Measurements from ENCODE around the gene PRELID3B. TPM values are rescaled to one million over a fixed set of nuclear protein-coding genes. Genes with fewer than 3 reads are reported as not detected.
A peak's percentile ranks its signal among the peaks of the same experiment; 100 is the strongest.

Gene PRELID3B
- total RNA-seq, 1 donor from 2014 or later, result 54.2 TPM

DNA sequence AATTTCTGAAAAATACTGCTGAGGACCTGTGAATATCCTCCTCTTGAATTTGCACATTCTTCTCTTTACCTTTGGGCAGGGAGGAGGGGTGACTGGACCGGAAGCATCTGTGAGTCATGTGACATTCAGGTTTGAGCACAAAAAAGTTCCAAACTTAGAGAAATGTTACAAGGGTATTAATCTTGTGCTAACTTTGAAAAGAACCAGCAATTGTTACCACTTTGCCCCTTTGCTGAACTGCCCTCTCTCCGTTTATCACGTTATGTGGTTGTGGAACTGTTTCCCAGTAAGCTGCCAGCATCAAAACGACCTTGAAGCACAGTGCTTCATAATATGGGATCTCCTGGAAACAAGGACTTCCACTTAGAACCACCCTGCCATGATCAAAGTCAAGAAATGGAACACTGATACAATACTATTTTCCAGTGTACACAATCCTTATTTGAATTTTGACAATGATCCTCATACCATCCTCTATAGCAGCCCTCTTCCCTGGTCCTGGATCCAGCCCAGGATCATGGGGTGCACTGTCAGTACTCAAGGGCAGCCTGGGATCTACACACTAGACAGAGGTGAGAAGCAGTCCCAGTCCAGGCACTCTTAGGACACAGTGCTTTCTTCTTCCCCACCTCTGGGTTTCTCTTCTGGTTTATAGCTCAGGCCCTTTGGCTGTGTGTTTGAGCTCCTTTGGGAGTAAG is 25.6 kb downstream of the PRELID3B start:
- CTCF ChIA-PET, result interaction anchor here (1.5 kb wide), 1 partner anchor 15 kb away, joined by 5 read pairs; the partner anchor contains the start of gene ATP5F1E
- ATAC-seq (ENCODE audit: low read depth) (peak; percentile 80), DNase-seq (no peak)
- POLR2A ChIA-PET, result interaction anchor here (0.6 to 5.7 kb wide), 6 partner anchors 9 to 127 kb away, joined by 3 to 51 read pairs (median 12); partner anchors contain the start of gene ATP5F1E
- no peaks in the 10 kb centered on the region for H3K9me3 Mint-ChIP-seq
- TF ChIP-seq, protein P1, sequence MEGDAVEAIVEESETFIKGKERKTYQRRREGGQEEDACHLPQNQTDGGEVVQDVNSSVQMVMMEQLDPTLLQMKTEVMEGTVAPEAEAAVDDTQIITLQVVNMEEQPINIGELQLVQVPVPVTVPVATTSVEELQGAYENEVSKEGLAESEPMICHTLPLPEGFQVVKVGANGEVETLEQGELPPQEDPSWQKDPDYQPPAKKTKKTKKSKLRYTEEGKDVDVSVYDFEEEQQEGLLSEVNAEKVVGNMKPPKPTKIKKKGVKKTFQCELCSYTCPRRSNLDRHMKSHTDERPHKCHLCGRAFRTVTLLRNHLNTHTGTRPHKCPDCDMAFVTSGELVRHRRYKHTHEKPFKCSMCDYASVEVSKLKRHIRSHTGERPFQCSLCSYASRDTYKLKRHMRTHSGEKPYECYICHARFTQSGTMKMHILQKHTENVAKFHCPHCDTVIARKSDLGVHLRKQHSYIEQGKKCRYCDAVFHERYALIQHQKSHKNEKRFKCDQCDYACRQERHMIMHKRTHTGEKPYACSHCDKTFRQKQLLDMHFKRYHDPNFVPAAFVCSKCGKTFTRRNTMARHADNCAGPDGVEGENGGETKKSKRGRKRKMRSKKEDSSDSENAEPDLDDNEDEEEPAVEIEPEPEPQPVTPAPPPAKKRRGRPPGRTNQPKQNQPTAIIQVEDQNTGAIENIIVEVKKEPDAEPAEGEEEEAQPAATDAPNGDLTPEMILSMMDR (IDR thresholded peaks at IDR 0.05), result no peak
- H3K4me3 Mint-ChIP-seq, result peak overlapping the region; percentile 65
- H3K27ac Mint-ChIP-seq, result peak overlapping the region; percentile 87
- peaks cover 7% of the 10 kb centered on the region for H3K36me3 Mint-ChIP-seq (ENCODE audit: low read depth)
- peaks cover 35% of the 10 kb centered on the region for H3K4me1 Mint-ChIP-seq
- intact Hi-C loops (cut with micrococcal nuclease), result loop anchor here (1.0 kb wide), 1 partner anchor 9 kb away; no protein-coding TSS in a partner anchor
- no peaks in the 10 kb centered on the region for H3K27me3 Mint-ChIP-seq

GRCh38 chr20:59015812-59016711 is 26.5 kb downstream of the PRELID3B start:
- H3K4me1 Mint-ChIP-seq, result peaks cover 40% of the 10 kb centered on the region
- H3K27ac Mint-ChIP-seq, result peak overlapping the region; percentile 87
- H3K4me3 Mint-ChIP-seq, result peak overlapping the region; percentile 72

GRCh38 chr20:59015411-59015810 is 27.2 kb downstream of the PRELID3B start:
- no peaks in the 10 kb centered on the region for H3K9me3 Mint-ChIP-seq
- ATAC-seq (ENCODE audit: low read depth), result no peak
- no peaks in the 10 kb centered on the region for H3K36me3 Mint-ChIP-seq (ENCODE audit: low read depth)
- no peak overlapping the region for H3K4me3 Mint-ChIP-seq
- intact Hi-C loops (cut with micrococcal nuclease), result no loop called here
- H3K4me1 Mint-ChIP-seq, result peaks cover 41% of the 10 kb centered on the region
- CTCF ChIA-PET, result interaction anchor here (1.5 kb wide), 1 partner anchor 16 kb away, joined by 5 read pairs; the partner anchor contains the start of gene ATP5F1E
- DNase-seq, result no peak
- POLR2A ChIA-PET, result interaction anchor here (4.8 to 5.7 kb wide), 2 partner anchors 10 to 17 kb away, joined by 22 to 51 read pairs; partner anchors contain the start of gene ATP5F1E
- TF ChIP-seq, protein P1 (IDR thresholded peaks at IDR 0.05), result no peak
- H3K27me3 Mint-ChIP-seq, result no peaks in the 10 kb centered on the region
- H3K27ac Mint-ChIP-seq, result no peak overlapping the region

More at GRCh38 chr20:59015812-59016711, 26.5 kb downstream of the PRELID3B start:
- CTCF ChIA-PET, result interaction anchor here (1.5 kb wide), 1 partner anchor 16 kb away, joined by 5 read pairs; the partner anchor contains the start of gene ATP5F1E
- intact Hi-C loops (cut with micrococcal nuclease), result loop anchor here (1.0 kb wide), 1 partner anchor 8 kb away; no protein-coding TSS in a partner anchor
- no peaks in the 10 kb centered on the region for H3K9me3 Mint-ChIP-seq
- no peak for DNase-seq
- peaks cover 3% of the 10 kb centered on the region for H3K36me3 Mint-ChIP-seq (ENCODE audit: low read depth)
- TF ChIP-seq, protein P1 (IDR thresholded peaks at IDR 0.05), result no peak
- no peaks in the 10 kb centered on the region for H3K27me3 Mint-ChIP-seq
- peak; percentile 26 for ATAC-seq (ENCODE audit: low read depth)
- POLR2A ChIA-PET, result interaction anchor here (1.0 to 5.7 kb wide), 4 partner anchors 8 to 126 kb away, joined by 3 to 51 read pairs (median 20); partner anchors contain the start of gene ATP5F1E

DNA sequence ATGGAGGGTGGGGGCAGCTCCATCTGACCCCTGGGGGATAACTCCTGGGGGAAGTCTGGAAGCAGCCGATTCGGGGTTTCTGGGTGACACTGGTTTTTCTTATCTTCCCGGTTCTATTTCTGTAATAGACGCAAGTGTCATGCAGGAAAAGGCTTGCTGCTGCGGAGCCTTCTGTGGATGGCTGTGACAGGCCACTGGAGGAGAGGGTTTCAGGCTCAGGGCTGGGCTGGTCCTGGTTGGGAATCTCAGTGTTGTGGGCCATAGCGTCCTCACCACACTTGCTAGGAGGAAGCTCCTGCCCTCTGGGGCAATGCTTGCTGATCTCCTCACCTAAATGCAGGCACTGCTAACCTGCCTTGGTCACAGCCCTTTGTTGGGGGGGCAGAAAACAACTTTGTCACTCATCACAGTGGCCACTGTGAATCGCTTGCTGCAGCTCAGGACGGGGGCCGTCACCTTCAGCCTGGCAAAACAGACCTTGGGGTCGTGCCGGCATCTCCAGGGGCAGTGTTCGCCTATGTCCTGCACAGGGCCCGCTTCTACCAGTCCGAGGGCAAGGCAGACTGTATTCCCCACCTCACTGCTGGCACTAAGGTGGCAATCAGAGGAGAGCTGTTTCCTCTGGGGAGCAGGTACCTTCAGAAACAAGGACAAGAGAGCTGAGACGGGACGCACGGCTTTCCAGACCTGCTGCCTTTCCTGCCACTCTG is 27.8 kb downstream of the PRELID3B start:
- ChIA-PET POLR2A (interaction anchor here (0.5 to 5.7 kb wide), 2 partner anchors 18 to 74 kb away, joined by 3 to 51 read pairs; partner anchors contain the start of gene ATP5F1E), CTCF (no interaction called here)
- Mint-ChIP-seq H3K27ac (no peak overlapping the region), H3K9me3 (no peaks in the 10 kb centered on the region), H3K27me3 (no peaks in the 10 kb centered on the region), H3K4me1 (peaks cover 44% of the 10 kb centered on the region), H3K36me3 (ENCODE audit: low read depth) (no peaks in the 10 kb centered on the region), H3K4me3 (no peak overlapping the region)
- TF ChIP-seq, protein P1 (IDR thresholded peaks at IDR 0.05), result no peak
- intact Hi-C loops (cut with micrococcal nuclease), result no loop called here
- ATAC-seq (ENCODE audit: low read depth), result no peak
- DNase-seq, result no peak
